Activated CD4-positive, CD25-positive, alpha-beta regulatory T cell treated with anti-CD3 and anti-CD28 coated beads, Interleukin-2, amount 50 U/mL, for 72 hours (primary cell): Measurements from ENCODE around the gene ACSS2.

Source experiments
- DNase-seq: peaks from one replicate; pipeline ENCODE4 v3.0.0; 2021

The ACSS2 gene

GRCh38 chr20:34915749-34916455 is 39.5 kb downstream of the ACSS2 start:
- no peak for DNase-seq

- DNase-seq: no peak
These were observed 40.5 kb downstream of the ACSS2 start for GRCh38 chr20:34916774-34917354.

GRCh38 chr20:34920055-34920454 is 43.6 kb downstream of the ACSS2 start:
- DNase-seq: no peak

- no peak for DNase-seq
These were observed 45.0 kb downstream of the ACSS2 start for GRCh38 chr20:34921436-34921835.

- DNase-seq: no peak
These were observed 46.4 kb downstream of the ACSS2 start for GRCh38 chr20:34922654-34923381.

- DNase-seq: no peak
These were observed 47.0 kb downstream of the ACSS2 start for GRCh38 chr20:34923414-34923813.

GRCh38 chr20:34925341-34925740 is 48.9 kb downstream of the ACSS2 start:
- no peak for DNase-seq

GRCh38 chr20:34925981-34926380 is 49.6 kb downstream of the ACSS2 start:
- DNase-seq: no peak

- no peak for DNase-seq
These were observed 50.2 kb downstream of the ACSS2 start for GRCh38 chr20:34926581-34926980.

- no peak for DNase-seq
These were observed 51.3 kb downstream of the ACSS2 start for GRCh38 chr20:34927736-34928135.

- DNase-seq: no peak
These were observed 52.0 kb downstream of the ACSS2 start for GRCh38 chr20:34928411-34928810.

- no peak for DNase-seq
These were observed 55.4 kb downstream of the ACSS2 start for GRCh38 chr20:34931771-34932170.

- no peak for DNase-seq
These were observed 62.2 kb downstream of the ACSS2 start for GRCh38 chr20:34938466-34939163.

- DNase-seq: no peak
These were observed 63.7 kb downstream of the ACSS2 start for GRCh38 chr20:34940081-34940481.

- DNase-seq: no peak
These were observed 64.8 kb downstream of the ACSS2 start for GRCh38 chr20:34941226-34941625.

- DNase-seq: no peak
These were observed 65.9 kb downstream of the ACSS2 start for GRCh38 chr20:34942301-34942700.

- no peak for DNase-seq
These were observed 67.6 kb downstream of the ACSS2 start for GRCh38 chr20:34943808-34944567.

- no peak for DNase-seq
These were observed 69.1 kb downstream of the ACSS2 start for GRCh38 chr20:34945315-34946077.

- DNase-seq: no peak
These were observed 70.2 kb downstream of the ACSS2 start for GRCh38 chr20:34946661-34947060.

GRCh38 chr20:34947336-34947735 is 70.9 kb downstream of the ACSS2 start:
- DNase-seq: no peak

GRCh38 chr20:34948030-34948429 is 71.6 kb downstream of the ACSS2 start:
- no peak for DNase-seq

GRCh38 chr20:34949120-34949519 is 72.7 kb downstream of the ACSS2 start:
- DNase-seq: no peak
